Activated CD8-positive, alpha-beta memory T cell treated with anti-CD3 and anti-CD28 coated beads, Interleukin-2, amount 10 ng/mL, durations not matched to agents 7 days and 5 days (primary cell): ENCODE results near the gene MMP20. TPM values are rescaled to one million over a fixed set of nuclear protein-coding genes. Genes with fewer than 3 reads are reported as not detected.

Source experiments
- ATAC-seq: fragments of 150-1000 bp; cut with Tn5 transposase; one replicate; pipeline ENCODE4 v1.10.0; 2021; ENCODE audit warnings: moderate library complexity
- CTCF ChIA-PET: fragments of 350-600 bp; sonication (Branson Sonifier 250); formaldehyde crosslinking; loops from one replicate; lab custom pipeline; 2021; ENCODE audit warnings: antibody characterized with exemption; lab: Charles Lee
- DNase-seq: peaks from one replicate; pipeline ENCODE4 v3.0.0-alpha.2; 2020
- H3K27ac Mint-ChIP-seq: one replicate; pipeline ENCODE4 v1.8.0; 2021; ENCODE audit warnings: mild to moderate bottlenecking, mixed read lengths
- H3K27me3 Mint-ChIP-seq: one replicate; pipeline ENCODE4 v1.8.0; 2021; ENCODE audit warnings: mixed read lengths
- H3K36me3 Mint-ChIP-seq: one replicate; pipeline ENCODE4 v1.8.0; 2021; ENCODE audit warnings: mild to moderate bottlenecking, mixed read lengths
- H3K4me1 Mint-ChIP-seq: one replicate; pipeline ENCODE4 v1.8.0; 2021; ENCODE audit warnings: mixed read lengths
- H3K4me3 Mint-ChIP-seq: one replicate; pipeline ENCODE4 v1.8.0; 2021; ENCODE audit warnings: mild to moderate bottlenecking, moderate library complexity, mixed read lengths
- H3K9me3 Mint-ChIP-seq: one replicate; pipeline ENCODE4 v1.8.0; 2022; ENCODE audit warnings: low read depth, mixed read lengths
- total RNA-seq, 2 experiments: library from RNA; stranded (reverse); gene quantifications; one replicate each; pipeline ENCODE4 v1.2.3, GENCODE V29; 2021

The MMP20 gene
- total RNA-seq, 2 experiments from 2014 or later: not detected

GRCh38 chr11:102615894-102616432 lies 9.2 kb downstream of the MMP20 start:
- no peak overlapping the region for H3K27ac Mint-ChIP-seq

GRCh38 chr11:102615077-102615893 lies 9.8 kb downstream of the MMP20 start:
- DNase-seq (no peak), ATAC-seq (no peak)
- no peaks in the 10 kb centered on the region for H3K36me3 Mint-ChIP-seq
- H3K27me3 Mint-ChIP-seq: no peaks in the 10 kb centered on the region
- H3K4me1 Mint-ChIP-seq: peaks cover 11% of the 10 kb centered on the region
- CTCF ChIA-PET: interaction anchor here (0.8 to 4.0 kb wide), 4 partner anchors 12 to 101 kb away, joined by 3 to 14 read pairs (median 4); no protein-coding TSS in a partner anchor
- no peak overlapping the region for H3K4me3 Mint-ChIP-seq
- no peak overlapping the region for H3K27ac Mint-ChIP-seq
- no peaks in the 10 kb centered on the region for H3K9me3 Mint-ChIP-seq

More at GRCh38 chr11:102615894-102616432, 9.2 kb downstream of the MMP20 start:
- Mint-ChIP-seq H3K36me3 (no peaks in the 10 kb centered on the region), H3K27me3 (no peaks in the 10 kb centered on the region), H3K4me3 (no peak overlapping the region), H3K4me1 (peaks cover 9% of the 10 kb centered on the region), H3K9me3 (no peaks in the 10 kb centered on the region)
- DNase-seq (no peak), ATAC-seq (no peak)
- CTCF ChIA-PET: interaction anchor here (1.1 to 1.2 kb wide), 2 partner anchors 11 to 51 kb away, joined by 3 to 6 read pairs; no protein-coding TSS in a partner anchor

GRCh38 chr11:102614485-102614884 lies 10.6 kb downstream of the MMP20 start:
- DNase-seq: no peak
- Mint-ChIP-seq H3K27me3 (no peaks in the 10 kb centered on the region), H3K4me3 (no peak overlapping the region), H3K27ac (no peak overlapping the region), H3K9me3 (no peaks in the 10 kb centered on the region), H3K4me1 (peaks cover 11% of the 10 kb centered on the region), H3K36me3 (no peaks in the 10 kb centered on the region)
- no peak for ATAC-seq
- CTCF ChIA-PET: interaction anchor here (0.8 to 4.3 kb wide), 12 partner anchors 11 to 346 kb away, joined by 3 to 45 read pairs (median 10); no protein-coding TSS in a partner anchor

- Mint-ChIP-seq H3K9me3 (no peaks in the 10 kb centered on the region), H3K36me3 (no peaks in the 10 kb centered on the region)
These were observed 11.1 kb downstream of the MMP20 start for GRCh38 chr11:102614031-102614430.

GRCh38 chr11:102613450-102613849 lies 11.7 kb downstream of the MMP20 start:
- DNase-seq (no peak), ATAC-seq (no peak)
- CTCF ChIA-PET: interaction anchor here (0.9 to 4.3 kb wide), 32 partner anchors 8 to 345 kb away, joined by 3 to 45 read pairs (median 6); partner anchors contain the start of gene MMP20
- Mint-ChIP-seq H3K9me3 (no peaks in the 10 kb centered on the region), H3K27ac (no peak overlapping the region), H3K4me3 (no peak overlapping the region), H3K27me3 (no peaks in the 10 kb centered on the region), H3K36me3 (no peaks in the 10 kb centered on the region), H3K4me1 (peaks cover 11% of the 10 kb centered on the region)

More at GRCh38 chr11:102614031-102614430, 11.1 kb downstream of the MMP20 start:
- DNase-seq: no peak
- Mint-ChIP-seq H3K4me3 (no peak overlapping the region), H3K27me3 (no peaks in the 10 kb centered on the region), H3K27ac (no peak overlapping the region), H3K4me1 (peaks cover 11% of the 10 kb centered on the region)
- no peak for ATAC-seq
- CTCF ChIA-PET: interaction anchor here (0.9 to 4.3 kb wide), 23 partner anchors 9 to 346 kb away, joined by 3 to 45 read pairs (median 6); partner anchors contain the start of gene MMP20

GRCh38 chr11:102611291-102611690 lies 13.8 kb downstream of the MMP20 start:
- ATAC-seq (no peak), DNase-seq (no peak)
- Mint-ChIP-seq H3K36me3 (no peaks in the 10 kb centered on the region), H3K9me3 (no peaks in the 10 kb centered on the region), H3K4me1 (peaks cover 11% of the 10 kb centered on the region), H3K27me3 (no peaks in the 10 kb centered on the region), H3K27ac (no peak overlapping the region), H3K4me3 (no peak overlapping the region)
- CTCF ChIA-PET: interaction anchor here (1.0 to 4.3 kb wide), 8 partner anchors 8 to 269 kb away, joined by 3 to 45 read pairs (median 4); no protein-coding TSS in a partner anchor

GRCh38 chr11:102610200-102610599 lies 14.9 kb downstream of the MMP20 start:
- no peak overlapping the region for H3K27ac Mint-ChIP-seq
- H3K4me3 Mint-ChIP-seq: no peak overlapping the region
- peaks cover 11% of the 10 kb centered on the region for H3K4me1 Mint-ChIP-seq
- H3K27me3 Mint-ChIP-seq: no peaks in the 10 kb centered on the region
- DNase-seq: no peak
- CTCF ChIA-PET: interaction anchor here (1.0 to 1.8 kb wide), 4 partner anchors 10 to 243 kb away, joined by 3 to 6 read pairs (median 3); no protein-coding TSS in a partner anchor
- no peaks in the 10 kb centered on the region for H3K36me3 Mint-ChIP-seq
- no peak for ATAC-seq
- no peaks in the 10 kb centered on the region for H3K9me3 Mint-ChIP-seq

- DNase-seq (no peak), ATAC-seq (no peak)
- CTCF ChIA-PET: interaction anchor here (1.4 kb wide), 1 partner anchor 321 kb away, joined by 4 read pairs; no protein-coding TSS in a partner anchor
- no peaks in the 10 kb centered on the region for H3K36me3 Mint-ChIP-seq
- H3K27me3 Mint-ChIP-seq: no peaks in the 10 kb centered on the region
- H3K4me1 Mint-ChIP-seq: peaks cover 11% of the 10 kb centered on the region
- H3K27ac Mint-ChIP-seq: no peak overlapping the region
- no peaks in the 10 kb centered on the region for H3K9me3 Mint-ChIP-seq
- H3K4me3 Mint-ChIP-seq: no peak overlapping the region
These were observed 16.4 kb downstream of the MMP20 start for GRCh38 chr11:102608699-102609098.

GRCh38 chr11:102604875-102605274 lies 20.3 kb downstream of the MMP20 start:
- Mint-ChIP-seq H3K27ac (no peak overlapping the region), H3K36me3 (no peaks in the 10 kb centered on the region), H3K9me3 (no peaks in the 10 kb centered on the region), H3K4me3 (no peak overlapping the region), H3K27me3 (no peaks in the 10 kb centered on the region), H3K4me1 (peaks cover 7% of the 10 kb centered on the region)
- DNase-seq (no peak), ATAC-seq (no peak)
- CTCF ChIA-PET: interaction anchor here (1.3 to 1.6 kb wide), 3 partner anchors 9 to 97 kb away, joined by 3 to 6 read pairs (median 3); no protein-coding TSS in a partner anchor

GRCh38 chr11:102604011-102604410 lies 21.1 kb downstream of the MMP20 start:
- CTCF ChIA-PET: interaction anchor here (1.4 to 1.9 kb wide), 3 partner anchors 9 to 96 kb away, joined by 3 to 14 read pairs (median 6); no protein-coding TSS in a partner anchor
- H3K4me1 Mint-ChIP-seq: peaks cover 14% of the 10 kb centered on the region

GRCh38 chr11:102603576-102603975 lies 21.6 kb downstream of the MMP20 start:
- CTCF ChIA-PET: interaction anchor here (1.9 kb wide), 1 partner anchor 10 kb away, joined by 14 read pairs; no protein-coding TSS in a partner anchor
- ATAC-seq (no peak), DNase-seq (no peak)
- Mint-ChIP-seq H3K27me3 (no peaks in the 10 kb centered on the region), H3K9me3 (no peaks in the 10 kb centered on the region), H3K4me3 (no peak overlapping the region), H3K36me3 (no peaks in the 10 kb centered on the region), H3K4me1 (peaks cover 18% of the 10 kb centered on the region), H3K27ac (no peak overlapping the region)

More at GRCh38 chr11:102604011-102604410, 21.1 kb downstream of the MMP20 start:
- no peak for ATAC-seq
- no peaks in the 10 kb centered on the region for H3K27me3 Mint-ChIP-seq
- DNase-seq: no peak
- no peak overlapping the region for H3K27ac Mint-ChIP-seq
- H3K9me3 Mint-ChIP-seq: no peaks in the 10 kb centered on the region
- H3K4me3 Mint-ChIP-seq: no peak overlapping the region
- H3K36me3 Mint-ChIP-seq: no peaks in the 10 kb centered on the region

GRCh38 chr11:102603091-102603490 lies 22.0 kb downstream of the MMP20 start:
- no peak for ATAC-seq
- Mint-ChIP-seq H3K4me1 (peaks cover 21% of the 10 kb centered on the region), H3K9me3 (no peaks in the 10 kb centered on the region), H3K4me3 (no peak overlapping the region), H3K36me3 (no peaks in the 10 kb centered on the region), H3K27me3 (no peaks in the 10 kb centered on the region), H3K27ac (no peak overlapping the region)
- no peak for DNase-seq
- CTCF ChIA-PET: interaction anchor here (1.9 kb wide), 1 partner anchor 10 kb away, joined by 14 read pairs; no protein-coding TSS in a partner anchor

- no peaks in the 10 kb centered on the region for H3K36me3 Mint-ChIP-seq
- H3K27ac Mint-ChIP-seq: no peak overlapping the region
- no peaks in the 10 kb centered on the region for H3K9me3 Mint-ChIP-seq
- H3K4me1 Mint-ChIP-seq: peaks cover 21% of the 10 kb centered on the region
- DNase-seq (no peak), ATAC-seq (no peak)
- H3K4me3 Mint-ChIP-seq: no peak overlapping the region
- H3K27me3 Mint-ChIP-seq: no peaks in the 10 kb centered on the region
- CTCF ChIA-PET: no interaction called here
These were observed 24.5 kb downstream of the MMP20 start for GRCh38 chr11:102600666-102601065.
